HG03558 (cell line): Measurements from ENCODE around the gene ROMO1.
"Not testable (repeated sequence)": the region's sequence is repeated elsewhere in the genome, so short reads cannot be mapped to it uniquely, and the experiment has no call there.

ENCODE experiments used
- ATAC-seq: cut with Tn5 transposase; IDR thresholded peaks from one replicate; pipeline ENCODE4 v1.9.1; 2021; ENCODE audit warnings: moderate number of reproducible peaks; ENCODE audit not compliant: unreplicated experiment; ENCODE audit errors: extremely low read depth

The ROMO1 gene

GRCh38 chr20:35709259-35709658 lies 10.1 kb downstream of the ROMO1 start:
- ATAC-seq: no peak

GRCh38 chr20:35710039-35710438 lies 10.8 kb downstream of the ROMO1 start:
- no peak for ATAC-seq

GRCh38 chr20:35710884-35711587 lies 11.8 kb downstream of the ROMO1 start:
- no peak for ATAC-seq

- ATAC-seq: no peak
Measured at GRCh38 chr20:35711588-35712209, 12.5 kb downstream of the ROMO1 start.

GRCh38 chr20:35713120-35713519 lies 13.9 kb downstream of the ROMO1 start:
- not testable (repeated sequence) for ATAC-seq

GRCh38 chr20:35714127-35714526 lies 14.9 kb downstream of the ROMO1 start:
- no peak for ATAC-seq

- ATAC-seq: no peak
Measured at GRCh38 chr20:35715652-35716051, 16.4 kb downstream of the ROMO1 start.

GRCh38 chr20:35716330-35716729 lies 17.1 kb downstream of the ROMO1 start:
- ATAC-seq: no peak

GRCh38 chr20:35718321-35718720 lies 19.1 kb downstream of the ROMO1 start:
- not testable (repeated sequence) for ATAC-seq

GRCh38 chr20:35718972-35719635 lies 19.9 kb downstream of the ROMO1 start:
- no peak for ATAC-seq

- no peak for ATAC-seq
Measured at GRCh38 chr20:35719717-35720116, 20.5 kb downstream of the ROMO1 start.

GRCh38 chr20:35720165-35721123 lies 21.2 kb downstream of the ROMO1 start:
- ATAC-seq: no peak

GRCh38 chr20:35721219-35721618 lies 22.0 kb downstream of the ROMO1 start:
- no peak for ATAC-seq

GRCh38 chr20:35721621-35722020 lies 22.4 kb downstream of the ROMO1 start:
- ATAC-seq: no peak

GRCh38 chr20:35723275-35723639 lies 24.1 kb downstream of the ROMO1 start:
- ATAC-seq: not testable (repeated sequence)

GRCh38 chr20:35723652-35724320 lies 24.6 kb downstream of the ROMO1 start:
- ATAC-seq: not testable (repeated sequence)

GRCh38 chr20:35724321-35725230 lies 25.4 kb downstream of the ROMO1 start:
- ATAC-seq: no peak

GRCh38 chr20:35726842-35727711 lies 27.9 kb downstream of the ROMO1 start:
- no peak for ATAC-seq
